SK-N-SH treated with all-trans-retinoic acid at 6 μM for 48 hours (cell line): ENCODE results near the gene SAFB2.

Source experiments
- ISL1 ChIP-seq: fragments of 250-450 bp; sonication (Bioruptor Pico); IDR thresholded peaks from 2 replicates; pipeline ENCODE4 v2.1.2; 2022; ENCODE audit warnings: mild to moderate bottlenecking, moderate library complexity
- TOX ChIP-seq: fragments of 250-450 bp; sonication (Bioruptor Pico); IDR thresholded peaks from 2 replicates; pipeline ENCODE4 v1.8.0; 2021; ENCODE audit warnings: mild to moderate bottlenecking, moderate library complexity, borderline replicate concordance
- ZFP3 ChIP-seq: fragments of 250-450 bp; sonication (Bioruptor Pico); IDR thresholded peaks from 2 replicates; pipeline ENCODE4 v1.5.0; 2020; ENCODE audit warnings: mild to moderate bottlenecking, moderate library complexity
- ZFP30 ChIP-seq: fragments of 450-650 bp; formaldehyde crosslinking; IDR thresholded peaks from 2 replicates; pipeline ENCODE4 v1.5.0; 2022; ENCODE audit warnings: mild to moderate bottlenecking, moderate library complexity
- TF ChIP-seq, protein P1 (sequence below): fragments of 250-450 bp; sonication (Bioruptor Pico); IDR thresholded peaks from 2 replicates; pipeline ENCODE4 v1.8.0; 2020; ENCODE audit warnings: mild to moderate bottlenecking, moderate library complexity, borderline replicate concordance

DNA sequence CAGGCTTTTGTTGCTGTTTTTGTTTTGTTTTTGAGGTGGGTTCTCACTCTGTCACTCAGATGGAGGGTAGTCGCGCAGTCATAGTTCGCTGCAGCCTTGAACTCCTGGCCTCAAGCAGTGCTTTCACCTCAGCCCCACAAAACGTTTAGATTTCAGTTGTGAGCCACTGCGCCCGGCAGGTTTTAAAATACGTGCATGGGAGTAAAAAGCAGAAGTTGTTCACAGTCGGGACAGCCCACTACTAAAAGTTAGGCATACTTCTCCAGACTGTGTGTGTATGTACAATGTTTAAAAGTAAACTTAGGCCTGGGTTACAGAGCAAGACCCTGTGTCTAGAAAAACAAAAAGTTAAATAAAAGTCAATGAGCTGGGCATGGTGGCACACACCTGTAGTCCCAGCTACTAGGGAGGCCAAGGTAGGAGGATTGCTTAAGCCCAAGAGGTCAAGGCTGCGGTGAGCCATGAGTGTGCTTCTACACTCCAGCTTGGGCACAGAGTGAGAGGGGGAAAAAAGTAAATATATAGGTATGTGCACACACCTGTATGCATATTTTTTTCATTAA, 6.4 kb upstream of the SAFB2 start:
- TF ChIP-seq, protein P1, sequence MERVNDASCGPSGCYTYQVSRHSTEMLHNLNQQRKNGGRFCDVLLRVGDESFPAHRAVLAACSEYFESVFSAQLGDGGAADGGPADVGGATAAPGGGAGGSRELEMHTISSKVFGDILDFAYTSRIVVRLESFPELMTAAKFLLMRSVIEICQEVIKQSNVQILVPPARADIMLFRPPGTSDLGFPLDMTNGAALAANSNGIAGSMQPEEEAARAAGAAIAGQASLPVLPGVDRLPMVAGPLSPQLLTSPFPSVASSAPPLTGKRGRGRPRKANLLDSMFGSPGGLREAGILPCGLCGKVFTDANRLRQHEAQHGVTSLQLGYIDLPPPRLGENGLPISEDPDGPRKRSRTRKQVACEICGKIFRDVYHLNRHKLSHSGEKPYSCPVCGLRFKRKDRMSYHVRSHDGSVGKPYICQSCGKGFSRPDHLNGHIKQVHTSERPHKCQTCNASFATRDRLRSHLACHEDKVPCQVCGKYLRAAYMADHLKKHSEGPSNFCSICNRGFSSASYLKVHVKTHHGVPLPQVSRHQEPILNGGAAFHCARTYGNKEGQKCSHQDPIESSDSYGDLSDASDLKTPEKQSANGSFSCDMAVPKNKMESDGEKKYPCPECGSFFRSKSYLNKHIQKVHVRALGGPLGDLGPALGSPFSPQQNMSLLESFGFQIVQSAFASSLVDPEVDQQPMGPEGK (CRISPR knock-in tag) = no peak
- TF ChIP-seq ISL1 (CRISPR knock-in tag) (no peak), ZFP30 (CRISPR knock-in tag) (no peak), TOX (CRISPR knock-in tag) (no peak), ZFP3 (CRISPR knock-in tag) (no peak)
